Activated CD8-positive, alpha-beta T cell treated with anti-CD3 and anti-CD28 coated beads for 36 hours (primary cell): ENCODE results near the gene LPAR2. TPM values are rescaled to one million over a fixed set of nuclear protein-coding genes. Genes with fewer than 3 reads are reported as not detected.

ENCODE experiments used
- ATAC-seq: fragments of 200-7000 bp; cut with Tn5 transposase; one replicate; pipeline ENCODE4 v1.10.0; 2021; ENCODE audit warnings: mild to moderate bottlenecking, moderate library complexity
- CTCF ChIA-PET: fragments of 350-600 bp; sonication (Branson Sonifier 250); formaldehyde crosslinking; loops from one replicate; lab custom pipeline; 2021; ENCODE audit warnings: antibody characterized with exemption; lab: Charles Lee
- POLR2A ChIA-PET: fragments of 350-600 bp; sonication (Branson Sonifier 250); formaldehyde crosslinking; loops from one replicate; lab custom pipeline; 2021; ENCODE audit warnings: antibody characterized with exemption; lab: Charles Lee
- DNase-seq: peaks from one replicate; pipeline ENCODE4 v3.0.0-alpha.2; 2020
- H3K27ac Mint-ChIP-seq: one replicate; pipeline ENCODE4 v1.8.0; 2021; ENCODE audit warnings: mild to moderate bottlenecking, mixed read lengths
- H3K27me3 Mint-ChIP-seq: one replicate; pipeline ENCODE4 v1.8.0; 2021; ENCODE audit warnings: mixed read lengths
- H3K36me3 Mint-ChIP-seq: one replicate; pipeline ENCODE4 v1.8.0; 2021; ENCODE audit warnings: low read depth, mixed read lengths
- H3K4me1 Mint-ChIP-seq: one replicate; pipeline ENCODE4 v1.8.0; 2021; ENCODE audit warnings: low read depth, mixed read lengths
- H3K4me3 Mint-ChIP-seq: one replicate; pipeline ENCODE4 v1.8.0; 2021; ENCODE audit warnings: mild to moderate bottlenecking, moderate library complexity, mixed read lengths
- H3K9me3 Mint-ChIP-seq: one replicate; pipeline ENCODE4 v1.8.0; 2021; ENCODE audit warnings: mixed read lengths
- CTCF ChIP-seq: fragments of 200-600 bp; IDR thresholded peaks from one replicate; pipeline ENCODE4 v1.8.0; 2022; ENCODE audit warnings: antibody characterized with exemption, mild to moderate bottlenecking
- intact Hi-C: fragments of 100-400 bp; cut with micrococcal nuclease; formaldehyde crosslinking; loops from one replicate; pipeline ENCODE4 v1.10.0; 2022
- total RNA-seq, 2 experiments: library from RNA; stranded (reverse); gene quantifications; one replicate each; pipeline ENCODE4 v1.2.3, GENCODE V29; 2021

LPAR2 gene
- total RNA-seq, 2 experiments from 2014 or later: 26.6 to 28.2 TPM

- Mint-ChIP-seq H3K4me3 (peak overlapping the region; percentile 80), H3K4me1 (peaks cover 35% of the 10 kb centered on the region), H3K36me3 (peaks cover 11% of the 10 kb centered on the region), H3K27ac (peak overlapping the region; percentile 72), H3K9me3 (no peaks in the 10 kb centered on the region), H3K27me3 (no peaks in the 10 kb centered on the region)
- no peak for DNase-seq
- ChIA-PET POLR2A (interaction anchor here (0.7 to 1.8 kb wide), 6 partner anchors 8 to 17 kb away, joined by 3 to 5 read pairs (median 4); partner anchors contain the start of gene LPAR2), CTCF (interaction anchor here (0.9 to 1.4 kb wide), 4 partner anchors 65 to 88 kb away, joined by 3 to 4 read pairs (median 3); no protein-coding TSS in a partner anchor)
- ATAC-seq: no peak
- no peak for TF ChIP-seq CTCF
- intact Hi-C loops: no loop called here
Observed at GRCh38 chr19:19619181-19619848, 8.7 kb downstream of the LPAR2 start.

DNA sequence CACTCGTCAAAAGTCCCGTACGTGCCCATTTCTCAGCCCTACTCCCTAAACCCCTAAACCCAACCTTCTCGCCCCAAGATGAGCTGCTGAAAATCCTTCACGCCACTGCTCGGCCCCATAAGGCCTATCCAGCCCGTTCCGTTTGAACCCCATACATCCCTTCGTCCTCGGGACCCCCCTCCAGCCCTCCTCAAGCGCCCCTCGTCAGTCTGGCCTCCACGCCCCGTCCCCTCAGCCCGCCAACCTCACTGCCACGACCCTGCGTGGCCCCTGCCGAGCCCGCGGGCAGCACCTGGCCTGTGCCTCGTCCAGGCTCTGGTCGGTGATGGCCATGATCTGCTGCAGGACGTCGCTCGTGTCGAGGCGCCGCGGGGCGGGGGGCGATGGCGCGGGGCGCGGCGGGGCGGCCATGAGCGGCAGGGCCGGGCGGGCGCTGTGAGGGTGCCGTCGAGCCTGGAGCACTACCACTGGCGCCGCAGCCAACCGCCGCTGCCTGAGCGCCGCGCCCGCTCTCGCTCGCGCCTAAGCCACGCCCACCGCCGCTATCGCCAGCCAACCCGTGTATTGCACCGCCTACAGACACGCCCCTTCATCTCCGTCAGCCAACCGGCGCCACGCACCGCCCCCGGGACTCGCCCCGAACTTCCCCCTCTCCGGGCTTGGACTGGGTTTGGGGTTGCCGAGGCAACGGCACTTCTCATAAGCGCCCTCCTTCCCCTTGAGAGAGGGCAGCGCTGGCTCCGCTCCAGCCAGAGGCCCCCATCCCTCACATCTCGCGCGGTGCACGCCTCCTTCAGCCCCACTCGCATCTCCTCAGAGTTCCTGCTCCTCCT, 9.6 kb downstream of the LPAR2 start, which contains the start of gene PBX4:
Gene PBX4 (minus strand): TSS at position 469 of the 833 bp plus-strand sequence. CDS start 58 bp downstream, at position 411.
- DNase-seq (peak; percentile 100), ATAC-seq (peak; percentile 96)
- no peak for TF ChIP-seq CTCF
- peak within 1 kb of the TSS; percentile 72 for H3K27ac Mint-ChIP-seq
- peak within 1 kb of the TSS; percentile 80 for H3K4me3 Mint-ChIP-seq
- CTCF ChIA-PET: interaction anchor here (0.6 to 1.4 kb wide), 5 partner anchors 14 to 87 kb away, joined by 3 to 4 read pairs (median 3); no protein-coding TSS in a partner anchor
- no peaks in the 10 kb centered on the region for H3K9me3 Mint-ChIP-seq
- H3K27me3 Mint-ChIP-seq: no peaks in the 10 kb centered on the region
- H3K36me3 Mint-ChIP-seq: peaks cover 5% of the 10 kb centered on the region
- POLR2A ChIA-PET: interaction anchor here (0.6 to 2.0 kb wide), 6 partner anchors 9 to 44 kb away, joined by 3 to 6 read pairs (median 4); no protein-coding TSS in a partner anchor
- H3K4me1 Mint-ChIP-seq: peaks cover 40% of the 10 kb centered on the region
- intact Hi-C loops: no loop called here

DNA sequence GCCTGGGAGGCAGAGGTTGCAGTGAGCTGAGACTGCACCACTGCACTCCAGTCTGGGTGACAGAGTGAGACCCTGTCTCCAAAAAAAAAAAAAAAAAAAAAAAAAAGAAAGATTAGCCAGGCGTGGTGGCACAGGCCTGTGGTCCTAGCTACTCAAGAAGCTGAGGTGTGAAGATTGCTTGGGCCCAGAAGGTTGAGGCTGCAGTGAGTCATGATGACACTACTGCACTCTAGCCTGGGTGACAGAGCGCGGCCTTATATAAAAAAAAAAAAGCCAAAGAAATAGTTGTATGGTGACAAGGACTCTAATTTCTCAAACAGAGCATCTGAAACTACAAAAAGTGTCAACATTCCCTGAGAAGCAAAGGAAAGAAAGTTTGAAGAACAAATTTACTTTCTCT, 12.9 kb downstream of the LPAR2 start:
- Mint-ChIP-seq H3K36me3 (peaks cover 2% of the 10 kb centered on the region), H3K4me1 (peaks cover 49% of the 10 kb centered on the region), H3K4me3 (peak overlapping the region; percentile 26), H3K9me3 (no peaks in the 10 kb centered on the region), H3K27ac (peak overlapping the region; percentile 84), H3K27me3 (no peaks in the 10 kb centered on the region)
- ChIA-PET CTCF (interaction anchor here (1.3 kb wide), 1 partner anchor 83 kb away, joined by 4 read pairs; no protein-coding TSS in a partner anchor), POLR2A (interaction anchor here (1.5 to 2.6 kb wide), 3 partner anchors 11 to 83 kb away, joined by 3 to 6 read pairs (median 3); no protein-coding TSS in a partner anchor)
- TF ChIP-seq CTCF: no peak
- ATAC-seq (peak; percentile 53), DNase-seq (peak; percentile 73)
- intact Hi-C loops: no loop called here

DNA sequence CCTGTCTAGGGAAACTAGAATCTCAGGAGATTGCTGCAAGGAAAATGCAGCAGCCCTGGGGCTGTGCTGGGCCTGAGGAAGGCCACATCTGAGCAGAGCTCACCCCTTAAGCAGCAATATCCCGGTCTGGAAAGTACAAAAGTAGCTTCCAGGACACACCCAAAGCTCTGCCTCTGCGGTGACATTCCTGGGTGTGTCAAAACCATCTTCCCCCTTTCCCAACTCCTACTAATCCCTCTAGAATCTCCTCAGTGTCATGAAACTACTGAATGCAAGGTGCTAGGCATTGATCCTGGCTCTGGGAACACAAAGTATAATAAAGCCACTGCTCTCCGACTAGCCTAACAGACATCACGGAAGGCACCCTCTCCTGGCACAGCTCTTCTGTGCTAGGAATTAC, 14.5 kb downstream of the LPAR2 start:
- peaks cover 8% of the 10 kb centered on the region for H3K36me3 Mint-ChIP-seq

More for the DNA sequence above, 14.5 kb downstream of the LPAR2 start:
- CTCF ChIA-PET: interaction anchor here (1.5 to 2.7 kb wide), 2 partner anchors 20 to 82 kb away, joined by 5 to 10 read pairs; no protein-coding TSS in a partner anchor
- intact Hi-C loops: no loop called here
- Mint-ChIP-seq H3K9me3 (no peaks in the 10 kb centered on the region), H3K27me3 (no peaks in the 10 kb centered on the region), H3K4me3 (no peak overlapping the region), H3K4me1 (peaks cover 50% of the 10 kb centered on the region), H3K27ac (no peak overlapping the region)
- ATAC-seq (no peak), DNase-seq (no peak)
- TF ChIP-seq CTCF: no peak
- POLR2A ChIA-PET: interaction anchor here (0.8 to 1.9 kb wide), 3 partner anchors 10 to 81 kb away, joined by 3 to 7 read pairs (median 3); no protein-coding TSS in a partner anchor
